Stimulated activated CD4-positive, alpha-beta T cell treated with anti-CD3 and anti-CD28 coated beads, Interleukin-12 subunit alpha, Interleukin-12 subunit beta, amount 100 ng/mL, for 48 hours (primary cell): ENCODE measurements around the gene TRABD2B.

Experiments used
- DNase-seq, 3 donors: peaks; one replicate each; pipeline ENCODE4 v3.0.0-alpha.2; 2020; ENCODE audit warnings: low read depth in 2 of 3, low spot score in 1 of 3

Gene TRABD2B

GRCh38 chr1:47881505-47882442 lies 115.4 kb downstream of the TRABD2B start:
- DNase-seq: no peak

DNA sequence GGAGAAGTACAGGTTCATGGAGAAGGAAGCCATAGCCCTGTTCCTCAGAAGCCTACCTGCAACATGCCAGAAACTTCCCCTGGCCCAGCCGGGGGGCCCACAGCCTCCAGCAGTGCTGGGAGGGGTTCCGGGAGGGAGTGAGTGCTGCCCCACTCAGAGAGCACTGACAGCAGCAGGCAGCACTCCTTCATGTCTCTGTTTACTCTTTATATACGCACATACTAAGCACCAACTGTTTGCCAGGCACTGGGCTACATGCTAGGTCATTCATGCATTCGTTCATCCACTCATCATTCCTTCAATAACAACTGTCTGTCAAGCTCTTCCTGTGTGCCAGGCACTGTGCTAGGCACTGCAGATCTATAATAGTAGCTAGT lies 120.6 kb downstream of the TRABD2B start:
- DNase-seq: no peak

GRCh38 chr1:47875831-47876586 lies 121.2 kb downstream of the TRABD2B start:
- DNase-seq: no peak

- DNase-seq: no peak
Observed at GRCh38 chr1:47875036-47875435, 122.1 kb downstream of the TRABD2B start.

DNA sequence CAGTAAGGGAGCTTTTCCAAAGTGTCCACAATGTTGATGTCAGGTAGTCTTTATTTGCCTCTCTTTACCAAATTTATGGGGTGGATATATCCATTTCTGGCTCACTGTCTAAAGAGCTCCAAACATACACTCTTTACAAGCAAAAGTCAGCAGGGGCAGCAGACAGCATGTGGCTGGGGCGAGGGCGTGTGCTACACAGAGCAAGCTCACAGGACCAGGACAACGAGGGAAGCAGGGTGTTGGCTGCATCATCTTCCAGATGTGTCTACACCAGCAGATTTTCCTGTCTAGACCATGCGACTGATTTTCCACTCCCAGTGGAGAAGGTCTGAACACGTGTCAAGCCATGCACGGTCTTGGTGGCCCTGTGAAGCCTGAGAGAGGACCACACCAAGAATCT lies 123.8 kb downstream of the TRABD2B start:
- DNase-seq: no peak

GRCh38 chr1:47872886-47873285 lies 124.3 kb downstream of the TRABD2B start:
- DNase-seq: no peak

DNA sequence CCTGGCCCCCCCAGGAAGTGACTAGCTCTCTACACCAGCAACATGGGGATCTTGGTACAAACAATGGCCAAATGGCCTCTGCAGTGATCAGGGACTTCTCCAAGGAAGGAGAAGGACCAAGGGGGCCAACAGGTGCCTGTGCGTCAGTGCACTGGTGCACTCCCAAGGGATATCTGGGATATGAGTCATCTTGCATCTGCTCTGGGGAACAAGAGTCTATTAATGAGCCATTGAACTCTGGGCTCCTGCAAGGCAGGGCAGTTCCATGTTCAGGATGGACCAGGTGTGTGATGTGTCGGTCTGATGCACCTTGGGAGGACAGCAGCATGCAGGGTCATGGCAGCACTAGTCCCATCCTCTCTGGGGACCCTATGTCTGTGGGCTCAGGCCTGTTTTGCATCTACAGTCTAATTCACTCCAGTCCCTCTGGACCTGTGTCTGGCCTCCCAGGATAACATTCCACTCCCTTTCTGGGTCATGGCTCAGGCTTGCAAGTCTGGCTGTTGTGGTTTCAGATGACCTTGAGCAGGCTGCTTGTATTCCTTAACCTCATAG lies 125.3 kb downstream of the TRABD2B start:
- DNase-seq: no peak

DNA sequence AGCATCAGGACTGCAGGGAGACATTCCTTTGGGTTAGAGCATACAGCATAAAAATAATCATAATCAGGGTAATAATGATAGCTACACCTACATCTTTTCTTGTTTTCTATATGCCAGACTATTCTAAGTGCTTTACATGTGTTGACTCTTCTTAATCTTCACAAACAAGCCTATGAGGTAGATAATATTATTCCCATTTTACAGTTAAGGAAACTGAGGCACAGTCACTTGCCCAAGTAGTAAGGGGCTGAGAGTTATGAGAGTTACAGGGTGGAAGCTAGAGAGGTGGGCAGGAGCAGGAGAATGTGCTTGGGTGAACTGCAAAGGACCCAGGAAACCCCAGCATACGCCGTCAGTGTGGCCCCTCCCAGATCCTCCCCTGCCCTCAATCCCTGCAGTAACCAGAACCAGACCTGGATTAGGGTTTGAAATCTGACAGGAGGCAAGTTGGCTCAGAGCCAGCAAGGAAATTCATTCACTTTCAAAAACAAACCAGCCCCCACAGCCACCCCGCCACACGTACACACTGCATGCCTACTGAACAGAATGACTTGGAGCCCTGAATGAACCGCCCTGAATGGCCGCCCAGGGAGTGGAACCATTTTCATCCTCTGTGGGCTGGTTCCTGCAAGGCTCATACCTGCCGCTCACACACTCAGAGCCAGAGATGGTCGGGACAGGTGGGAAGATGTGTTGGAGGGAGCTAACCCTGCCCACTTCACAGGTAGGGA lies 126.1 kb downstream of the TRABD2B start:
- no peak for DNase-seq

DNA sequence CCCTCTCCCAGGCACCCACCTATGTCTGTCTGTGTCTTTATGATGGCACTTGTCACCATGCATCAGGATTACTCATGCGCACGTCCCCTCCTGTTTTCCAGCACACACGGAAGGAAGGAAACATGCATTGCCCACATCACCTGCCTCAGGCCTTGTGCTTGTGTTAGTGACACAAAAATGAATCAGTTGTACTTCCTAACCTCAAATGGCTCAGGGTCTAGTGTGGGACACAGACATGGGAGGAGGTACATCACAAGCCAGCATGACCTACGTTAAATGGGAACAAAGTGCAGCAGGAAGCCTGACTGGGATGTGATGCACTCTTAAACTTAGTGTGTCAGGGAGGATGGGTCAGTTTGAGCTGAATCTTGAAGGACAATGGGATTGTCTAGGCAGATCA lies 126.7 kb downstream of the TRABD2B start:
- no peak for DNase-seq

- no peak for DNase-seq
Observed at GRCh38 chr1:47868348-47868676, 128.9 kb downstream of the TRABD2B start.

- DNase-seq: no peak
Observed at GRCh38 chr1:47867438-47868347, 129.5 kb downstream of the TRABD2B start.

- no peak for DNase-seq
Observed at GRCh38 chr1:47866601-47867437, 130.4 kb downstream of the TRABD2B start.

DNA sequence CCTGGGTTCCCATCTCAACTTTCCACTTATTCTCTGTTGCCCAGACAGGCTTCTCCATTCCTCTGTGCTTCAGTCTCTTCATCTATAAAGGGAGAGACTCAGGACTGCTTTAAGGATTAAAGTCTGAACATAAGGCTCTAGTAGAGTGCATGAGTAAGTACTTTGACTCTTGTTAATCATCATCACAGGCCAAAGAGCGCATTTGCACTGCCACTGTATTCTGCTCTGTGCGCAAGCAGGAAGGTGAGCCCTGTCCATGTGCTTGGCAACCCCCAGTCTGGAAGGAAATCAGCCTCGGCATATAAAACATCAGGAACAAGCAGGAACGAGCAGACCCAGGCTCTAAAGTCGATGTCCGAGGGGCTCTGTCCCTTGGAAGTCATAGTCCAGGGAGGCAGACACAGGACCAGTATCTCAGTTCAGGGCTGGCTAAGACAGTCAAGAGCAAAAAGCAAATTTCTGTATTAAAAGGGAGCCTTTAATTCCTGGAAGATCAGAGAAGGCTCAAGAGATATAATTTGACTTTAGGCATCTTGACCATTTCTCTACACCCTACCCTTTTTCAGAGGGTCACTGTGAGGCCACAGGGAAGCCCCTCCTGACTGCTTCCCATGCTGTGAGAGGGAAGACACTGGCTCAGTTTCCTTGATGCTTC lies 131.2 kb downstream of the TRABD2B start:
- DNase-seq: no peak

DNA sequence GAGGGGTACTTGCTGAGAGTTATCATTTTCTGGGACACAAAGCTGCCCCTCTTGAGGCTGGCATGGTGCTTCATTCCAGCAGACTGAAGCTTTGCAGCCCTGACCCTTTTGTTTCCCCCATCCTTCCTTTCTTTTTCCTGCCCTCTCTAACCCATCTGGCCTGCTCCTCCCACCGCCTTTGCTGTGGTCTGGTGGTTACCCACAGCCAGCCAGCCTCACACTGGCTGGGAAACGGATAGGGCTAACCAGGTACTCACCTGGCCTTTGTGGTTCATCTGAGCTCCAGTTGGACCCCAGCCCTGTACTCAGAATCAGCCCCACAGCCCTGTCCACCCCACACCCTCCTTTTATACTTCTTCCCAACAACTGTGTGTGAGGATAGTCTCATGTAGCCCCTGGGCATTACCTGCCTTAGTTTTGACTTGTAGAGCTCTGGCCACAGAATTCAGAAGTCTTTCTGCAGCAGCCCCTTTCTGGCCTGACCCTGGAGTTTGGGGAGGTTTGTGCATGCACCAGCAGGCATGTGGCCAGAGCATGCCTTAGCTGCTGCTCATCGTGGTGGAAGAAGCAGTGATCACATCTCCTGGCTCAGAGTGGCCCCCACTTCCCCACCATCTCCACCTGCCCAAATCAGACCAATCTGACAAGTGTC lies 138.0 kb downstream of the TRABD2B start:
- DNase-seq: no peak

DNA sequence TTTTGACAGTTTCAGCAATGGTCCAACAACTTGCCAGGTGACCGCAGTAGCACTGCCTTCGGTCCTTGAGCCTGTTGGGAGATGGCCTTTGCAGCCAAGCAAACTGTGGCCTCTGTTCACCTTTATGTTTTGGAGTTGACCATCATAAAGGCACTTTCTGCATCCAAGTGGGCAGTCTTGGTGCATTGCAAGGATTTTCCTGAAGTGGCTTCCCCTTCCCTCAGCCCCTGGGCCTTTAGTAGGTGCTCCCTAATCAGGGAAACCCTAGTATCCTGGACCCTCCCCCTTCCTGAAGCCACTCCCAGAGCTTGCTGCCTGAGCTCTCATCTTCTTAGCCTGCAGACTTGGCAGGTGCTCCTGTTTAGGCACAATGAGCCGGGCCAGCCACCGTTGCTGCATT lies 140.2 kb downstream of the TRABD2B start:
- DNase-seq: no peak

DNA sequence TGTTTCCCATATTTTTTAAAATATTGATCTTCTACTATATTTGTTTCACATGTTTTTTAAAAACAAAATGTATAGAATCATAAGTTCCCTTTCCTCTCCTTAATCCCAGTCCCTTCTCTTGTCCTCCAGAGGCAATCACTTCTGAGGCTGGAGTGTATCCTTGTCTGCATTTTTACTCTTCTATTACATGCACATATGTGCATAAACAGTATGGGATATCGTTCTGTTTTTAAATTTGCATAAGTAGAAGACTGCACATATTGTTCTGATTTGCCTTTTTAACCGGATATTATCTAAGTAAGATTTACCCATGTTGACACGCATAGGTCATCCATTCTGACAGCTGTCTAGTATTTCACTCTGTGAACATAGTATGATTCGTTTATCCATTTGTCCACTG lies 142.0 kb downstream of the TRABD2B start:
- DNase-seq: no peak

DNA sequence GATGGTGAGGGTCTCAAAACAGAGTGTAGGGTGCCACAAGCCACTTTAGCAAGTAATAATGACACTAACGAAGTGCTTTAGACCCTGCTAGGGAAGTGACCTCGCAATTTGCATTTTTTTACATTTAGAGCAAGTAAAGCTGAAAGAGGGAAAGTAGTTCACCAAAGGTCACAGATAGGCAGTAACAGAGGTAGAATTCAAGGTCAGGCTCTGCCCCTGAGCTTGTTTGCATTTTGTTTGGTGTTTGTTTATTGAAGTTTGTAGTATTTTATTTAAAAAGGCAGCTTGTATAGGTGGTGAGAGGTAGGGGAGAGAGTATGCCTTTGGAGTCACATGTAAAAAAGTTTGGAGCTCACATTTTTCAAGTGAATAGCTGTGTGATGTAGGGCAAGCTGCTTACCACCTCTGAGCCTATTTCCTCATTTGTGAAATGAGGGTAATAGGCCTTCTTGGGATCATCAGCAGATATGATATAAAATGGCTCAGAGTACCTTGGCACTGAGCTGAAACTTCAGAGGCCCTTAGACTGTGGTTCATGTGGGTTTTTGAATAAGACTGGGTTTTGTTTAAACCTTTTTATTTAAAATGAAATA lies 142.5 kb downstream of the TRABD2B start:
- no peak for DNase-seq

DNA sequence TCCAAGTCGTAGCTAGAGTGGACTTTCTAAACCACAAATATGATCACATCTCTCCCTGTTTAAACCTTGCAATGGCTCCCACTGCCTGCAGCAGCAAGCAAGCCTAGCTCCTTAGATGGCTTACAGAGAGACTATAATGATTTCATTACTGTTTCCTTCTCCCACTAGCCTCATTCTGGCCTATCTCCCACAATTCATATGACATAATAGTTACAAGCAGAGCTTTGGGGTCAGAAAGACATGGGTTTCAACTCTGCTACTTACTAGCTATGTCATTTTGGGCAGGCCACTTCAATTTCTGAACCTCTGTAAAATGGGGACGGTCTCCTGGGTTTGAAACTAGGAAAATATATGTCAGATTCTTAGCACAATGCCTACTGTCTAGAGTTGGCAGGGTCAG lies 143.3 kb downstream of the TRABD2B start:
- DNase-seq: no peak
